Neural cell (in vitro differentiated cells): ENCODE measurements around the gene USP15. TPM values are rescaled to one million over a fixed set of nuclear protein-coding genes. Genes with fewer than 3 reads are reported as not detected.

Source experiments
- H2AFZ ChIP-seq: fragments of 200-600, 300-800 bp; sonication (generic), shearing (Covaris generic); 2 replicates; pipeline ENCODE4 v1.6.0; 2014; ENCODE audit warnings: low read depth, mild to moderate bottlenecking, antibody characterized with exemption, low read length, moderate library complexity
- H3F3A ChIP-seq: fragments of 200-600 bp; shearing (Covaris generic); 2 replicates; pipeline ENCODE4 v1.6.1; 2016; ENCODE audit warnings: mild to moderate bottlenecking, moderate library complexity, mixed read lengths, antibody characterized with exemption, low read length; ENCODE audit not compliant: insufficient read depth, poor library complexity, severe bottlenecking
- H3K27ac ChIP-seq: fragments of 200-600, 300-800 bp; sonication (generic), shearing (Covaris generic); 2 replicates; pipeline ENCODE4 v1.5.1; 2014; ENCODE audit warnings: mild to moderate bottlenecking, low read length, moderate library complexity
- H3K27me3 ChIP-seq: fragments of 300-800, 200-600 bp; sonication (generic), shearing (Covaris generic); 2 replicates; pipeline ENCODE4 v1.6.0; 2014; ENCODE audit warnings: mild to moderate bottlenecking, low read depth, low read length, moderate library complexity; ENCODE audit not compliant: insufficient read depth
- H3K36me3 ChIP-seq: fragments of 300-800, 200-600 bp; sonication (generic), shearing (Covaris generic); 2 replicates; pipeline ENCODE4 v1.5.1; 2014; ENCODE audit warnings: mild to moderate bottlenecking, antibody characterized with exemption, low read length, moderate library complexity; ENCODE audit not compliant: insufficient read depth
- H3K4me2 ChIP-seq: fragments of 300-800, 200-600 bp; sonication (generic), shearing (Covaris generic); 2 replicates; pipeline ENCODE4 v1.6.0; 2014; ENCODE audit warnings: mild to moderate bottlenecking, low read length
- H3K4me3 ChIP-seq: fragments of 300-800, 200-600 bp; sonication (generic), shearing (Covaris generic); 2 replicates; pipeline ENCODE4 v1.5.1; 2014; ENCODE audit warnings: mild to moderate bottlenecking, low read length, moderate library complexity
- H3K79me2 ChIP-seq: fragments of 200-600 bp; shearing (Covaris generic); replicated peaks from 2 replicates; pipeline ENCODE4 v1.6.0; 2014; ENCODE audit warnings: mild to moderate bottlenecking, low read length, moderate library complexity; ENCODE audit not compliant: insufficient read depth
- H3K9ac ChIP-seq: fragments of 300-800, 200-600 bp; sonication (generic), shearing (Covaris generic); 2 replicates; pipeline ENCODE4 v1.6.1; 2016; ENCODE audit warnings: mild to moderate bottlenecking, low read length, mixed read lengths
- H3K9me2 ChIP-seq: fragments of 200-600 bp; shearing (Covaris generic); 2 replicates; pipeline ENCODE4 v1.6.1; 2016; ENCODE audit warnings: mild to moderate bottlenecking, low read length, mixed read lengths; ENCODE audit not compliant: insufficient read depth
- H3K9me3 ChIP-seq: fragments of 200-600, 300-800 bp; sonication (generic), shearing (Covaris generic); 2 replicates; pipeline ENCODE4 v1.6.1; 2016; ENCODE audit warnings: mild to moderate bottlenecking, mixed run types, low read length, moderate library complexity, mixed read lengths
- H4K20me1 ChIP-seq: fragments of 200-600 bp; shearing (Covaris generic); 2 replicates; pipeline ENCODE4 v1.6.1; 2016; ENCODE audit warnings: mild to moderate bottlenecking, mixed run types; ENCODE audit not compliant: insufficient read depth
- CTCF ChIP-seq: fragments of 450-650 bp; IDR thresholded peaks from 2 replicates; pipeline ENCODE4 v1.5.1; 2014; ENCODE audit warnings: antibody characterized with exemption, mild to moderate bottlenecking, moderate library complexity; ENCODE audit not compliant: poor library complexity, severe bottlenecking
- EP300 ChIP-seq: fragments of 450-650 bp; conservative IDR thresholded peaks from 2 replicates; pipeline ENCODE4 v1.6.1; 2014; ENCODE audit warnings: antibody characterized with exemption, mild to moderate bottlenecking, moderate library complexity; ENCODE audit not compliant: poor library complexity, severe bottlenecking
- EZH2 ChIP-seq: fragments of 200-600, 300-800 bp; shearing (Covaris generic), sonication (generic); IDR thresholded peaks from 2 replicates; pipeline ENCODE4 v1.6.1; 2014; ENCODE audit warnings: antibody characterized with exemption, low read length, borderline replicate concordance, mild to moderate bottlenecking; ENCODE audit not compliant: insufficient read depth, poor library complexity, severe bottlenecking
- MXI1 ChIP-seq: fragments of 450-650 bp; conservative IDR thresholded peaks from 2 replicates; pipeline ENCODE4 v1.6.1; 2014; ENCODE audit warnings: antibody characterized with exemption, mild to moderate bottlenecking; ENCODE audit not compliant: poor library complexity, severe bottlenecking
- POLR2AphosphoS5 ChIP-seq: IDR thresholded peaks from 2 replicates; pipeline ENCODE4 v1.6.1; 2012
- RAD21 ChIP-seq: fragments of 450-650 bp; conservative IDR thresholded peaks from 2 replicates; pipeline ENCODE4 v1.6.1; 2014; ENCODE audit warnings: antibody characterized with exemption, mild to moderate bottlenecking, moderate library complexity
- REST ChIP-seq: IDR thresholded peaks from 2 replicates; pipeline ENCODE4 v1.6.1; 2012; ENCODE audit warnings: borderline replicate concordance
- SMC3 ChIP-seq: fragments of 450-650 bp; conservative IDR thresholded peaks from 2 replicates; pipeline ENCODE4 v1.6.1; 2014; ENCODE audit warnings: antibody characterized with exemption, mild to moderate bottlenecking, moderate library complexity; ENCODE audit not compliant: poor library complexity
- TAF1 ChIP-seq: IDR thresholded peaks from 2 replicates; pipeline ENCODE4 v1.6.1; 2012; ENCODE audit warnings: low read depth
- polyA plus RNA-seq: library from polyadenylated mRNA; depleted of rRNA; stranded (reverse); fragments of >200 nt; gene quantifications from 2 replicates; pipeline ENCODE4 v1.2.3, GENCODE V29; 2014

USP15 gene
- polyA plus RNA-seq, 1 donor from 2014 or later = 113 TPM

GRCh38 chr12:62301080-62301798 is 41.0 kb downstream of the USP15 start:
- Histone ChIP-seq H3K4me3 (no peak overlapping the region), H3F3A (no peaks in the 10 kb centered on the region), H3K4me2 (no peak overlapping the region), H3K9me3 (no peaks in the 10 kb centered on the region), H3K27me3 (no peaks in the 10 kb centered on the region), H3K9ac (no peak overlapping the region), H3K27ac (no peak overlapping the region), H3K9me2 (no peaks in the 10 kb centered on the region), H4K20me1 (no peaks in the 10 kb centered on the region), H3K36me3 (peaks cover 11% of the 10 kb centered on the region), H2AFZ (no peak overlapping the region), H3K79me2 (peaks cover 3% of the 10 kb centered on the region)
- TF ChIP-seq CTCF (no peak), RAD21 (no peak), EZH2 (no peak), TAF1 (no peak), REST (no peak), POLR2AphosphoS5 (no peak), MXI1 (no peak), SMC3 (no peak), EP300 (no peak)

GRCh38 chr12:62301799-62302133 is 41.6 kb downstream of the USP15 start:
- Histone ChIP-seq H3K79me2 (peaks cover 3% of the 10 kb centered on the region), H4K20me1 (no peaks in the 10 kb centered on the region), H3K9me3 (no peaks in the 10 kb centered on the region), H2AFZ (no peak overlapping the region), H3F3A (no peaks in the 10 kb centered on the region), H3K9ac (no peak overlapping the region), H3K27me3 (no peaks in the 10 kb centered on the region), H3K27ac (no peak overlapping the region), H3K4me2 (no peak overlapping the region), H3K36me3 (peaks cover 11% of the 10 kb centered on the region), H3K4me3 (no peak overlapping the region), H3K9me2 (no peaks in the 10 kb centered on the region)
- no peak for TF ChIP-seq REST
- TF ChIP-seq RAD21 = no peak
- TF ChIP-seq EZH2 = no peak
- no peak for TF ChIP-seq CTCF
- no peak for TF ChIP-seq MXI1
- TF ChIP-seq POLR2AphosphoS5 = no peak
- no peak for TF ChIP-seq TAF1
- TF ChIP-seq EP300 = no peak
- no peak for TF ChIP-seq SMC3
